GM23338 (cell line): ENCODE results near the gene THAP6. TPM values are rescaled to one million over a fixed set of nuclear protein-coding genes. Genes with fewer than 3 reads are reported as not detected.

Experiments
- ATAC-seq: fragments of 200-7000 bp; cut with Tn5 transposase; 3 replicates; pipeline ENCODE4 v1.9.1; 2020
- DNase-seq: peaks from one replicate; pipeline ENCODE4 v3.0.0-alpha.2; 2015; ENCODE audit warnings: low spot score
- H2AFZ ChIP-seq: fragments of 200-600 bp; sonication (generic); 2 replicates; pipeline ENCODE4 v1.8.0; 2016; ENCODE audit warnings: antibody characterized with exemption, mild to moderate bottlenecking, moderate library complexity
- H3F3A ChIP-seq: fragments of 200-600 bp; sonication (generic); replicated peaks from 2 replicates; pipeline ENCODE4 v1.8.0; 2017; ENCODE audit warnings: antibody characterized with exemption, mixed run types, low read depth
- H3K27ac ChIP-seq: fragments of 200-600 bp; sonication (generic); 2 replicates; pipeline ENCODE4 v1.6.1; 2016; ENCODE audit warnings: low read depth
- H3K27me3 ChIP-seq: fragments of 200-600 bp; sonication (generic); 2 replicates; pipeline ENCODE4 v1.8.0; 2016; ENCODE audit warnings: mild to moderate bottlenecking, mixed run types, moderate library complexity; ENCODE audit not compliant: insufficient read depth
- H3K36me3 ChIP-seq: fragments of 200-600 bp; sonication (generic); 2 replicates; pipeline ENCODE4 v1.8.0; 2016; ENCODE audit warnings: mild to moderate bottlenecking; ENCODE audit not compliant: insufficient read depth
- H3K4me1 ChIP-seq: fragments of 200-600 bp; sonication (generic); 2 replicates; pipeline ENCODE4 v1.8.0; 2016; ENCODE audit warnings: mild to moderate bottlenecking, moderate library complexity; ENCODE audit not compliant: insufficient read depth
- H3K4me2 ChIP-seq: fragments of 200-600 bp; sonication (generic); 2 replicates; pipeline ENCODE4 v1.7.1; 2017; ENCODE audit warnings: mixed run types
- H3K4me3 ChIP-seq: fragments of 200-600 bp; sonication (generic); 2 replicates; pipeline ENCODE4 v1.6.1; 2016; ENCODE audit warnings: mixed run types
- H3K79me2 ChIP-seq: fragments of 200-600 bp; sonication (generic); replicated peaks from 2 replicates; pipeline ENCODE4 v1.8.0; 2017; ENCODE audit warnings: mild to moderate bottlenecking; ENCODE audit not compliant: insufficient read depth
- H3K9me2 ChIP-seq: fragments of 200-600 bp; sonication (generic); 2 replicates; pipeline ENCODE4 v1.8.0; 2017; ENCODE audit not compliant: insufficient read depth
- H4K20me1 ChIP-seq: fragments of 200-600 bp; sonication (generic); replicated peaks from 2 replicates; pipeline ENCODE4 v1.8.0; 2017; ENCODE audit warnings: mild to moderate bottlenecking; ENCODE audit not compliant: insufficient read depth
- H3K27ac Mint-ChIP-seq: 2 replicates; pipeline ENCODE4 v1.8.0; 2020; ENCODE audit warnings: inconsistent platforms, mild to moderate bottlenecking, moderate library complexity, mixed read lengths
- H3K27me3 Mint-ChIP-seq: 3 replicates; pipeline ENCODE4 v1.8.0; 2022; ENCODE audit warnings: low read depth, mild to moderate bottlenecking, moderate library complexity, mixed read lengths, inconsistent platforms; ENCODE audit not compliant: insufficient read depth, poor library complexity
- H3K36me3 Mint-ChIP-seq: 3 replicates; pipeline ENCODE4 v1.8.0; 2021; ENCODE audit warnings: low read depth, mild to moderate bottlenecking, inconsistent platforms, moderate library complexity, mixed read lengths
- H3K4me1 Mint-ChIP-seq: 3 replicates; pipeline ENCODE4 v1.8.0; 2020; ENCODE audit warnings: mild to moderate bottlenecking, inconsistent platforms, mixed read lengths
- H3K4me3 Mint-ChIP-seq: 3 replicates; pipeline ENCODE4 v1.8.0; 2021; ENCODE audit warnings: moderate library complexity, mild to moderate bottlenecking, inconsistent platforms, mixed read lengths
- H3K9me3 Mint-ChIP-seq: 3 replicates; pipeline ENCODE4 v1.8.0; 2020; ENCODE audit warnings: moderate library complexity, mild to moderate bottlenecking, inconsistent platforms, mixed read lengths
- CREB1 ChIP-seq: fragments of 250-450 bp; sonication (Bioruptor Pico); IDR thresholded peaks from 2 replicates; pipeline ENCODE4 v1.5.0; 2020; ENCODE audit warnings: low read depth, mild to moderate bottlenecking, moderate library complexity
- ETS1 ChIP-seq: IDR thresholded peaks from 2 replicates; pipeline ENCODE4 v1.6.1; 2016; ENCODE audit warnings: antibody characterized with exemption
- EZH2 ChIP-seq: fragments of 200-600 bp; sonication (generic); IDR thresholded peaks from one replicate; pipeline ENCODE4 v1.8.0; 2017; ENCODE audit warnings: antibody characterized with exemption, mild to moderate bottlenecking, low read depth; ENCODE audit not compliant: unreplicated experiment
- EZH2phosphoT487 ChIP-seq: fragments of 200-600 bp; sonication (generic); IDR thresholded peaks from one replicate; pipeline ENCODE4 v1.8.1; 2018; ENCODE audit warnings: antibody characterized with exemption; ENCODE audit not compliant: unreplicated experiment
- JUNB ChIP-seq: IDR thresholded peaks from one replicate; pipeline ENCODE4 v1.6.1; 2016; ENCODE audit warnings: antibody characterized with exemption; ENCODE audit not compliant: unreplicated experiment
- POLR2AphosphoS5 ChIP-seq: IDR thresholded peaks from 2 replicates; pipeline ENCODE4 v1.6.1; 2016; ENCODE audit warnings: antibody characterized with exemption, low read depth
- STAT1 ChIP-seq: IDR thresholded peaks from one replicate; pipeline ENCODE4 v1.6.1; 2016; ENCODE audit warnings: antibody characterized with exemption; ENCODE audit not compliant: unreplicated experiment
- ZNF114 ChIP-seq: fragments of 250-450 bp; sonication (Bioruptor Pico); IDR thresholded peaks from 2 replicates; pipeline ENCODE4 v1.5.0; 2020; ENCODE audit warnings: mild to moderate bottlenecking, moderate library complexity
- ZNF331 ChIP-seq: fragments of 250-450 bp; sonication (Bioruptor Pico); IDR thresholded peaks from 2 replicates; pipeline ENCODE4 v1.5.0; 2020; ENCODE audit warnings: low read depth, mild to moderate bottlenecking, moderate library complexity
- ZNF462 ChIP-seq: fragments of 250-450 bp; sonication (Bioruptor Pico); IDR thresholded peaks from 2 replicates; pipeline ENCODE4 v1.5.0; 2020; ENCODE audit warnings: mild to moderate bottlenecking, moderate library complexity
- polyA plus RNA-seq: library from polyadenylated mRNA; unstranded; fragments of >200 nt; fragmentation: Nextera tagmentation; extraction: Ambion mirVana; gene quantifications from 2 replicates; pipeline ENCODE4 v1.2.1, GENCODE V29; 2016
- total RNA-seq: library from RNA; depleted of rRNA; stranded (reverse); fragments of >200 nt; shearing (Covaris generic); gene quantifications from 2 replicates; pipeline ENCODE4 v1.2.3, GENCODE V29; 2014
- TF ChIP-seq, protein P1 (sequence below), 2 experiments: fragments of 200-600 bp in 1 of 2; sonication (generic) in 1 of 2; conservative IDR thresholded peaks; 2 replicates each; pipeline versions ENCODE4 v1.5.1 to v1.6.1; 2016 to 2017; ENCODE audit warnings: antibody characterized with exemption in 2 of 2, low read depth in 2 of 2, mild to moderate bottlenecking in 2 of 2, moderate library complexity in 1 of 2
- TF ChIP-seq, protein P2 (sequence below): IDR thresholded peaks from one replicate; pipeline ENCODE4 v1.6.1; 2018; ENCODE audit warnings: antibody characterized with exemption; ENCODE audit not compliant: unreplicated experiment

THAP6 gene
- total and polyA plus RNA-seq, 2 experiments from 2014 or later, result 9.0 to 15.2 TPM

GRCh38 chr4:75469896-75470295 lies 44.4 kb upstream of the THAP6 start:
- H3K4me1 Mint-ChIP-seq, result no peaks in the 10 kb centered on the region
- Histone ChIP-seq H4K20me1 (no peaks in the 10 kb centered on the region), H3K27me3 (no peaks in the 10 kb centered on the region), H3K4me2 (no peak overlapping the region), H3K4me1 (no peaks in the 10 kb centered on the region), H3K9me2 (no peaks in the 10 kb centered on the region), H3K79me2 (no peaks in the 10 kb centered on the region), H3K4me3 (no peak overlapping the region), H3K36me3 (no peaks in the 10 kb centered on the region), H3F3A (no peaks in the 10 kb centered on the region), H3K27ac (no peak overlapping the region), H2AFZ (no peak overlapping the region)
- H3K27ac Mint-ChIP-seq, result no peak overlapping the region
- no peak overlapping the region for H3K4me3 Mint-ChIP-seq
- no peak for DNase-seq
- no peaks in the 10 kb centered on the region for H3K27me3 Mint-ChIP-seq
- H3K9me3 Mint-ChIP-seq, result no peaks in the 10 kb centered on the region
- ATAC-seq, result no peak
- H3K36me3 Mint-ChIP-seq, result no peaks in the 10 kb centered on the region
- TF ChIP-seq, protein P1, sequence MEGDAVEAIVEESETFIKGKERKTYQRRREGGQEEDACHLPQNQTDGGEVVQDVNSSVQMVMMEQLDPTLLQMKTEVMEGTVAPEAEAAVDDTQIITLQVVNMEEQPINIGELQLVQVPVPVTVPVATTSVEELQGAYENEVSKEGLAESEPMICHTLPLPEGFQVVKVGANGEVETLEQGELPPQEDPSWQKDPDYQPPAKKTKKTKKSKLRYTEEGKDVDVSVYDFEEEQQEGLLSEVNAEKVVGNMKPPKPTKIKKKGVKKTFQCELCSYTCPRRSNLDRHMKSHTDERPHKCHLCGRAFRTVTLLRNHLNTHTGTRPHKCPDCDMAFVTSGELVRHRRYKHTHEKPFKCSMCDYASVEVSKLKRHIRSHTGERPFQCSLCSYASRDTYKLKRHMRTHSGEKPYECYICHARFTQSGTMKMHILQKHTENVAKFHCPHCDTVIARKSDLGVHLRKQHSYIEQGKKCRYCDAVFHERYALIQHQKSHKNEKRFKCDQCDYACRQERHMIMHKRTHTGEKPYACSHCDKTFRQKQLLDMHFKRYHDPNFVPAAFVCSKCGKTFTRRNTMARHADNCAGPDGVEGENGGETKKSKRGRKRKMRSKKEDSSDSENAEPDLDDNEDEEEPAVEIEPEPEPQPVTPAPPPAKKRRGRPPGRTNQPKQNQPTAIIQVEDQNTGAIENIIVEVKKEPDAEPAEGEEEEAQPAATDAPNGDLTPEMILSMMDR (conservative IDR thresholded peaks at IDR 0.05; ENCODE audit: low read depth in 2 of 2), result no peak
- TF ChIP-seq ZNF462 (CRISPR knock-in tag) (no peak), ETS1 (no peak), JUNB (no peak), STAT1 (no peak), POLR2AphosphoS5 (no peak), CREB1 (CRISPR knock-in tag) (no peak), ZNF331 (CRISPR knock-in tag) (no peak), EZH2phosphoT487 (no peak), ZNF114 (CRISPR knock-in tag) (no peak), EZH2 (no peak)
- TF ChIP-seq, protein P2, sequence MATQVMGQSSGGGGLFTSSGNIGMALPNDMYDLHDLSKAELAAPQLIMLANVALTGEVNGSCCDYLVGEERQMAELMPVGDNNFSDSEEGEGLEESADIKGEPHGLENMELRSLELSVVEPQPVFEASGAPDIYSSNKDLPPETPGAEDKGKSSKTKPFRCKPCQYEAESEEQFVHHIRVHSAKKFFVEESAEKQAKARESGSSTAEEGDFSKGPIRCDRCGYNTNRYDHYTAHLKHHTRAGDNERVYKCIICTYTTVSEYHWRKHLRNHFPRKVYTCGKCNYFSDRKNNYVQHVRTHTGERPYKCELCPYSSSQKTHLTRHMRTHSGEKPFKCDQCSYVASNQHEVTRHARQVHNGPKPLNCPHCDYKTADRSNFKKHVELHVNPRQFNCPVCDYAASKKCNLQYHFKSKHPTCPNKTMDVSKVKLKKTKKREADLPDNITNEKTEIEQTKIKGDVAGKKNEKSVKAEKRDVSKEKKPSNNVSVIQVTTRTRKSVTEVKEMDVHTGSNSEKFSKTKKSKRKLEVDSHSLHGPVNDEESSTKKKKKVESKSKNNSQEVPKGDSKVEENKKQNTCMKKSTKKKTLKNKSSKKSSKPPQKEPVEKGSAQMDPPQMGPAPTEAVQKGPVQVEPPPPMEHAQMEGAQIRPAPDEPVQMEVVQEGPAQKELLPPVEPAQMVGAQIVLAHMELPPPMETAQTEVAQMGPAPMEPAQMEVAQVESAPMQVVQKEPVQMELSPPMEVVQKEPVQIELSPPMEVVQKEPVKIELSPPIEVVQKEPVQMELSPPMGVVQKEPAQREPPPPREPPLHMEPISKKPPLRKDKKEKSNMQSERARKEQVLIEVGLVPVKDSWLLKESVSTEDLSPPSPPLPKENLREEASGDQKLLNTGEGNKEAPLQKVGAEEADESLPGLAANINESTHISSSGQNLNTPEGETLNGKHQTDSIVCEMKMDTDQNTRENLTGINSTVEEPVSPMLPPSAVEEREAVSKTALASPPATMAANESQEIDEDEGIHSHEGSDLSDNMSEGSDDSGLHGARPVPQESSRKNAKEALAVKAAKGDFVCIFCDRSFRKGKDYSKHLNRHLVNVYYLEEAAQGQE, result no peak
